T-cell (primary cell): ENCODE results near the gene R3HDML. TPM values are rescaled to one million over a fixed set of nuclear protein-coding genes. Genes with fewer than 3 reads are reported as not detected.

Experiments
- ATAC-seq, 4 experiments: fragments of 200-7000 bp in 3 of 4; fragments of 150-1000 bp in 1 of 4; cut with Tn5 transposase; replicated peaks in 1 of 4; 1 replicate in 3 of 4; 2 replicates in 1 of 4; pipeline ENCODE4 v1.10.0; 2021; ENCODE audit warnings: moderate library complexity in 3 of 4, mild to moderate bottlenecking in 2 of 4, moderate number of reproducible peaks in 1 of 4
- CTCF ChIA-PET, 2 donors: fragments of 300-600 bp; sonication (Branson Sonifier 250); formaldehyde crosslinking; loops; one replicate each; lab custom pipeline; 2022; ENCODE audit warnings: antibody characterized with exemption in 2 of 2; lab: Charles Lee
- POLR2A ChIA-PET, 2 donors: fragments of 300-600 bp; sonication (Branson Sonifier 250); formaldehyde crosslinking; loops; one replicate each; lab custom pipeline; 2022; ENCODE audit warnings: antibody characterized with exemption in 2 of 2; lab: Charles Lee
- DNase-seq, 35 experiments: peaks; one replicate each; pipeline versions ENCODE4 v3.0.0 to v3.0.0-alpha.2; 2013 to 2023
- H3K27ac ChIP-seq: one replicate; pipeline ENCODE4 v1.5.1; 2013; ENCODE audit warnings: low read length
- H3K27me3 ChIP-seq, 2 experiments: replicated peaks in 1 of 2; 1 replicate in 1 of 2; 2 replicates in 1 of 2; pipeline versions ENCODE4 v1.6.1 to v1.7.0; 2013; ENCODE audit warnings: low read length in 1 of 2, mixed read lengths in 1 of 2; ENCODE audit not compliant: control insufficient read depth in 2 of 2, insufficient read depth in 2 of 2; ENCODE audit errors: extremely low read depth in 1 of 2
- H3K36me3 ChIP-seq, 2 donors: 1 replicate in 1 of 2; 2 replicates in 1 of 2; pipeline versions ENCODE4 v1.6.1 to v1.7.0; 2013; ENCODE audit warnings: low read length in 1 of 2; ENCODE audit not compliant: control insufficient read depth in 2 of 2, insufficient read depth in 1 of 2; ENCODE audit errors: extremely low read depth in 1 of 2
- H3K4me1 ChIP-seq, 2 experiments: 1 replicate in 1 of 2; 2 replicates in 1 of 2; pipeline versions ENCODE4 v1.6.1 to v1.7.0; 2013; ENCODE audit warnings: low read length in 2 of 2, mixed read lengths in 1 of 2; ENCODE audit not compliant: insufficient read depth in 2 of 2, control insufficient read depth in 1 of 2; ENCODE audit errors: extremely low read depth in 1 of 2
- H3K4me3 ChIP-seq, 2 donors: 1 replicate in 1 of 2; 2 replicates in 1 of 2; pipeline versions ENCODE4 v1.5.1 to v1.7.0; 2013; ENCODE audit warnings: mild to moderate bottlenecking in 2 of 2, low read length in 1 of 2, moderate library complexity in 1 of 2; ENCODE audit not compliant: control insufficient read depth in 1 of 2; ENCODE audit errors: extremely low read depth in 1 of 2
- H3K9me3 ChIP-seq: 2 replicates; pipeline ENCODE4 v1.7.0; 2013
- H3K27ac Mint-ChIP-seq, 2 donors: one replicate each; pipeline ENCODE4 v1.8.0; 2020 to 2021; ENCODE audit warnings: mild to moderate bottlenecking in 2 of 2, mixed read lengths in 2 of 2
- H3K27me3 Mint-ChIP-seq, 2 donors: one replicate each; pipeline ENCODE4 v1.8.0; 2021 to 2022; ENCODE audit warnings: mixed read lengths in 2 of 2
- H3K36me3 Mint-ChIP-seq: one replicate; pipeline ENCODE4 v1.8.0; 2021; ENCODE audit warnings: mixed read lengths
- H3K4me1 Mint-ChIP-seq, 3 donors: one replicate each; pipeline ENCODE4 v1.8.0; 2020 to 2022; ENCODE audit warnings: mixed read lengths in 3 of 3, mild to moderate bottlenecking in 1 of 3
- H3K4me3 Mint-ChIP-seq, 3 donors: one replicate each; pipeline ENCODE4 v1.8.0; 2020 to 2022; ENCODE audit warnings: mild to moderate bottlenecking in 3 of 3, mixed read lengths in 3 of 3, moderate library complexity in 3 of 3
- H3K9me3 Mint-ChIP-seq, 3 donors: one replicate each; pipeline ENCODE4 v1.8.0; 2020 to 2022; ENCODE audit warnings: mixed read lengths in 3 of 3
- WGBS: methylation state at CpG from one replicate; pipeline ENCODE4 v1.1.5; 2013; ENCODE audit warnings: missing lambda C conversion rate; ENCODE audit not compliant: insufficient coverage; 5-methylcytosine and 5-hydroxymethylcytosine counted together
- total RNA-seq, 35 experiments: library from RNA in 6 of 35; stranded (reverse) in 6 of 35; fragments of 120-200 nt in 1 of 35; gene quantifications; one replicate each; pipeline versions ENCODE4 v1.2.1 to v1.2.4 and lab custom pipeline; 2013 to 2026

The R3HDML gene
- total RNA-seq (not detected), total RNA-seq (lab: John Stamatoyannopoulos, UW) (0 to 0.07 (median 0) reads per million in 29 experiments)
- total RNA-seq (2013): not detected

GRCh38 chr20:44336725-44337380 is at the start of gene R3HDML:
Gene R3HDML, plus strand, starts transcription at chr20:44337043. Its CDS starts 115 bp downstream, at chr20:44337158.
- H3K4me1 ChIP-seq: no peaks in the 10 kb centered on the region
- H3K4me3 Mint-ChIP-seq: no peak within 1 kb of the TSS
- no peaks in the 10 kb centered on the region for H3K36me3 Mint-ChIP-seq
- no peak within 1 kb of the TSS for H3K4me3 ChIP-seq
- ATAC-seq: no peak
- CTCF ChIA-PET: no interaction called here
- POLR2A ChIA-PET: no interaction called here
- no peaks in the 10 kb centered on the region for H3K4me1 Mint-ChIP-seq
- peaks cover 0 to 33% of the 10 kb centered on the region in 2 experiments for H3K27me3 ChIP-seq
- no peaks in the 10 kb centered on the region for H3K9me3 ChIP-seq
- no peak within 1 kb of the TSS for H3K27ac Mint-ChIP-seq
- peaks cover 5 to 10% of the 10 kb centered on the region in 2 donors for H3K27me3 Mint-ChIP-seq
- no peaks in the 10 kb centered on the region for H3K36me3 ChIP-seq
- H3K27ac ChIP-seq: no peak within 1 kb of the TSS
- no peak for DNase-seq
- 89% methylated on average over 15 of the region's 16 CpGs for WGBS
- H3K9me3 Mint-ChIP-seq: no peaks in the 10 kb centered on the region

- Histone ChIP-seq H3K27ac (no peak overlapping the region), H3K4me3 (no peak overlapping the region), H3K4me1 (no peaks in the 10 kb centered on the region), H3K27me3 (no peaks in the 10 kb centered on the region), H3K9me3 (no peaks in the 10 kb centered on the region), H3K36me3 (peaks cover 0 to 4% of the 10 kb centered on the region in 2 donors)
- no peaks in the 10 kb centered on the region for H3K27me3 Mint-ChIP-seq
- H3K36me3 Mint-ChIP-seq: peaks cover 28% of the 10 kb centered on the region
- 91% methylated on average over 3 of the region's 5 CpGs for WGBS
- ATAC-seq (no peak), DNase-seq (no peak)
- ChIA-PET POLR2A (interaction anchor here in 1 of 2 donors (0.6 kb wide), 1 partner anchor 704 kb away, joined by 3 read pairs; no protein-coding TSS in a partner anchor), CTCF (interaction anchor here in 1 of 2 donors (1.6 kb wide), 1 partner anchor 73 kb away, joined by 5 read pairs; no protein-coding TSS in a partner anchor)
- H3K4me3 Mint-ChIP-seq: no peak overlapping the region
- peaks cover 0 to 4% (median 0%) of the 10 kb centered on the region in 3 donors for H3K9me3 Mint-ChIP-seq
- peaks cover 0 to 12% (median 0%) of the 10 kb centered on the region in 3 donors for H3K4me1 Mint-ChIP-seq
- H3K27ac Mint-ChIP-seq: no peak overlapping the region
Observed at GRCh38 chr20:44287272-44288097, 49.4 kb upstream of the R3HDML start.

- Histone ChIP-seq H3K4me3 (no peak overlapping the region), H3K36me3 (peaks cover 0 to 4% of the 10 kb centered on the region in 2 donors), H3K27ac (no peak overlapping the region), H3K27me3 (no peaks in the 10 kb centered on the region), H3K4me1 (no peaks in the 10 kb centered on the region), H3K9me3 (no peaks in the 10 kb centered on the region)
- H3K27ac Mint-ChIP-seq: no peak overlapping the region
- no peaks in the 10 kb centered on the region for H3K27me3 Mint-ChIP-seq
- H3K9me3 Mint-ChIP-seq: peaks cover 0 to 4% (median 0%) of the 10 kb centered on the region in 3 donors
- H3K4me1 Mint-ChIP-seq: peaks cover 0 to 12% (median 0%) of the 10 kb centered on the region in 3 donors
- peaks cover 28% of the 10 kb centered on the region for H3K36me3 Mint-ChIP-seq
- ATAC-seq (peak in 1 of 4 experiments; percentile 52), DNase-seq (peak in 7 of 35 experiments; percentile 2 to 41 (median 9))
- ChIA-PET CTCF (interaction anchor here in 1 of 2 donors (1.6 kb wide), 1 partner anchor 73 kb away, joined by 5 read pairs; no protein-coding TSS in a partner anchor), POLR2A (no interaction called here)
- WGBS: 100% methylated on average over 1 of the region's 3 CpGs
- H3K4me3 Mint-ChIP-seq: no peak overlapping the region
Observed at GRCh38 chr20:44288252-44288651, 48.6 kb upstream of the R3HDML start.

GRCh38 chr20:44291754-44292153 is 45.1 kb upstream of the R3HDML start:
- H3K4me3 ChIP-seq: no peak overlapping the region
- Mint-ChIP-seq H3K9me3 (peaks cover 0 to 4% (median 0%) of the 10 kb centered on the region in 3 donors), H3K27me3 (no peaks in the 10 kb centered on the region), H3K4me1 (peaks cover 0 to 12% (median 0%) of the 10 kb centered on the region in 3 donors), H3K4me3 (no peak overlapping the region), H3K36me3 (peaks cover 33% of the 10 kb centered on the region), H3K27ac (no peak overlapping the region)
- DNase-seq: no peak
- H3K27me3 ChIP-seq: no peaks in the 10 kb centered on the region
- POLR2A ChIA-PET: no interaction called here
- no peaks in the 10 kb centered on the region for H3K9me3 ChIP-seq
- no peak for ATAC-seq
- H3K36me3 ChIP-seq: peaks cover 0 to 4% of the 10 kb centered on the region in 2 donors
- no peaks in the 10 kb centered on the region for H3K4me1 ChIP-seq
- no peak overlapping the region for H3K27ac ChIP-seq
- CTCF ChIA-PET: no interaction called here
- WGBS: no CpG with 5 or more reads among the region's 7 CpGs

GRCh38 chr20:44296011-44296410 is 40.8 kb upstream of the R3HDML start:
- CTCF ChIA-PET: no interaction called here
- H3K27ac ChIP-seq: no peak overlapping the region
- POLR2A ChIA-PET: no interaction called here
- peaks cover 12% of the 10 kb centered on the region for H3K36me3 Mint-ChIP-seq
- no peaks in the 10 kb centered on the region for H3K27me3 Mint-ChIP-seq
- H3K27ac Mint-ChIP-seq: no peak overlapping the region
- H3K4me1 ChIP-seq: no peaks in the 10 kb centered on the region
- no peaks in the 10 kb centered on the region for H3K27me3 ChIP-seq
- no CpG with 5 or more reads among the region's 7 CpGs for WGBS
- no peak overlapping the region for H3K4me3 ChIP-seq
- no peak overlapping the region for H3K4me3 Mint-ChIP-seq
- peaks cover 0 to 4% of the 10 kb centered on the region in 2 donors for H3K36me3 ChIP-seq
- DNase-seq (no peak), ATAC-seq (no peak)
- H3K4me1 Mint-ChIP-seq: peaks cover 0 to 7% (median 4%) of the 10 kb centered on the region in 3 donors
- no peaks in the 10 kb centered on the region for H3K9me3 ChIP-seq
- no peaks in the 10 kb centered on the region for H3K9me3 Mint-ChIP-seq

- Mint-ChIP-seq H3K4me3 (no peak overlapping the region), H3K36me3 (peaks cover 13% of the 10 kb centered on the region), H3K27me3 (no peaks in the 10 kb centered on the region), H3K4me1 (peaks cover 0 to 9% (median 5%) of the 10 kb centered on the region in 3 donors), H3K9me3 (no peaks in the 10 kb centered on the region), H3K27ac (no peak overlapping the region)
- CTCF ChIA-PET: no interaction called here
- no peak for DNase-seq
- Histone ChIP-seq H3K27me3 (no peaks in the 10 kb centered on the region), H3K27ac (no peak overlapping the region), H3K4me3 (no peak overlapping the region), H3K4me1 (no peaks in the 10 kb centered on the region), H3K36me3 (no peaks in the 10 kb centered on the region), H3K9me3 (no peaks in the 10 kb centered on the region)
- no CpG with 5 or more reads among the region's 4 CpGs for WGBS
- no peak for ATAC-seq
- POLR2A ChIA-PET: no interaction called here
Observed at GRCh38 chr20:44297721-44298120, 39.1 kb upstream of the R3HDML start.
